OCI-LY7 (cell line): ENCODE data around the gene B3GLCT. TPM values are rescaled to one million over a fixed set of nuclear protein-coding genes. Genes with fewer than 3 reads are reported as not detected.

ENCODE experiments used
- BruUV-seq: library from RNA; stranded (reverse); fragments of 400-500 nt; replicated peaks from 2 replicates; lab custom pipeline; 2021; lab: Mats Ljungman, UMichigan
- CTCF ChIA-PET: fragments of 300-600 bp; sonication (Branson Sonifier 250); formaldehyde crosslinking; loops from one replicate; lab custom pipeline; 2022; ENCODE audit warnings: antibody characterized with exemption; ENCODE audit not compliant: unreplicated experiment; lab: Charles Lee
- POLR2A ChIA-PET: fragments of 300-600 bp; sonication (Branson Sonifier 250); formaldehyde crosslinking; loops from one replicate; lab custom pipeline; 2022; ENCODE audit warnings: antibody characterized with exemption; lab: Charles Lee
- DNase-seq: peaks from one replicate; pipeline ENCODE4 v3.0.0-alpha.2; 2015; ENCODE audit warnings: low spot score
- H2AFZ ChIP-seq: fragments of 200-600 bp; sonication (generic), shearing (Covaris generic); 2 replicates; pipeline ENCODE4 v1.6.1; 2014; ENCODE audit warnings: mild to moderate bottlenecking, antibody characterized with exemption, low read length, moderate library complexity
- H3K27ac ChIP-seq: fragments of 200-600 bp; sonication (generic); 2 replicates; pipeline ENCODE4 v1.5.1; 2014; ENCODE audit warnings: mixed run types, low read depth, mild to moderate bottlenecking, moderate library complexity, low read length, inconsistent platforms; ENCODE audit not compliant: poor library complexity, severe bottlenecking
- H3K36me3 ChIP-seq: fragments of 200-600 bp; sonication (generic); 2 replicates; pipeline ENCODE4 v1.6.1; 2014; ENCODE audit warnings: mild to moderate bottlenecking, antibody characterized with exemption, low read length, moderate library complexity, mixed read lengths; ENCODE audit not compliant: insufficient read depth
- H3K4me1 ChIP-seq: fragments of 200-600 bp; sonication (generic); 2 replicates; pipeline ENCODE4 v1.5.1; 2014; ENCODE audit warnings: mild to moderate bottlenecking, low read length; ENCODE audit not compliant: insufficient read depth, poor library complexity, severe bottlenecking
- H3K4me2 ChIP-seq: fragments of 200-600 bp; sonication (generic); 2 replicates; pipeline ENCODE4 v1.6.1; 2014; ENCODE audit warnings: mild to moderate bottlenecking, low read length
- H3K4me3 ChIP-seq: fragments of 200-600 bp; sonication (generic); 2 replicates; pipeline ENCODE4 v1.5.1; 2014; ENCODE audit warnings: mild to moderate bottlenecking, low read depth, low read length; ENCODE audit not compliant: poor library complexity, severe bottlenecking
- H3K79me2 ChIP-seq: fragments of 200-600 bp; sonication (generic); 2 replicates; pipeline ENCODE4 v1.6.1; 2016; ENCODE audit warnings: low read depth, mild to moderate bottlenecking, low read length, moderate library complexity, mixed read lengths; ENCODE audit not compliant: insufficient read depth
- H3K9me2 ChIP-seq: fragments of 200-600 bp; sonication (generic); 2 replicates; pipeline ENCODE4 v1.6.1; 2016; ENCODE audit warnings: mild to moderate bottlenecking, low read length, mixed read lengths; ENCODE audit not compliant: insufficient read depth
- H3K9me3 ChIP-seq: fragments of 200-600 bp; sonication (generic); 2 replicates; pipeline ENCODE4 v1.6.1; 2014; ENCODE audit warnings: mild to moderate bottlenecking, mixed run types, low read length, mixed read lengths
- H4K20me1 ChIP-seq: fragments of 200-600 bp; sonication (generic); 2 replicates; pipeline ENCODE4 v1.6.1; 2014; ENCODE audit warnings: mild to moderate bottlenecking, antibody characterized with exemption, low read length, moderate library complexity, mixed read lengths; ENCODE audit not compliant: insufficient read depth
- CTCF ChIP-seq: fragments of 200-600 bp; sonication (generic); conservative IDR thresholded peaks from 2 replicates; pipeline ENCODE4 v1.5.1; 2014; ENCODE audit warnings: mild to moderate bottlenecking, antibody characterized with exemption, low read length, moderate library complexity, mixed read lengths
- EZH2phosphoT487 ChIP-seq: fragments of 200-600 bp; sonication (generic); IDR thresholded peaks from 2 replicates; pipeline ENCODE4 v1.6.1; 2018; ENCODE audit warnings: low read depth, borderline replicate concordance, mild to moderate bottlenecking, mixed run types, antibody characterized with exemption, low read length, moderate library complexity, mixed read lengths
- intact Hi-C: fragments of 100-400 bp; cut with micrococcal nuclease; formaldehyde crosslinking; loops from one replicate; pipeline ENCODE4 v1.10.0; 2022; ENCODE audit not compliant: unreplicated experiment
- total RNA-seq, 2 experiments: library from RNA; depleted of rRNA in 1 of 2; stranded (reverse); fragments of >200 nt in 1 of 2; shearing (Covaris generic) in 1 of 2; gene quantifications; 2 replicates each; pipeline ENCODE4 v1.2.3, GENCODE V29; 2014 to 2022

The B3GLCT gene
- total RNA-seq, 2 experiments from 2014 or later, result 3.7 to 4.3 TPM

GRCh38 chr13:31160857-31161556, 38.8 kb upstream of the B3GLCT start:
- no TSS peak for BruUV-seq
- peak overlapping the region; percentile 91 for H3K4me3 ChIP-seq
- ChIA-PET POLR2A (interaction anchor here (1.0 to 2.1 kb wide), 4 partner anchors 10 to 33 kb away, joined by 4 to 9 read pairs (median 5); no protein-coding TSS in a partner anchor), CTCF (interaction anchor here (1.0 kb wide), 1 partner anchor 87 kb away, joined by 3 read pairs; no protein-coding TSS in a partner anchor)
- no peaks in the 10 kb centered on the region for H3K9me2 ChIP-seq
- H3K9me3 ChIP-seq, result no peaks in the 10 kb centered on the region
- intact Hi-C loops, result loop anchor here (5.0 kb wide), 3 partner anchors 161 to 1156 kb away; partner anchors contain the start of genes BRCA2, USPL1 and ZAR1L
- H4K20me1 ChIP-seq, result peaks cover 34% of the 10 kb centered on the region
- no peak for TF ChIP-seq CTCF
- TF ChIP-seq EZH2phosphoT487, result no peak
- H3K36me3 ChIP-seq, result peaks cover 40% of the 10 kb centered on the region
- peak overlapping the region; percentile 58 for H3K27ac ChIP-seq
- peaks cover 54% of the 10 kb centered on the region for H3K79me2 ChIP-seq
- peak overlapping the region; percentile 87 for H3K4me2 ChIP-seq
- peaks cover 27% of the 10 kb centered on the region for H3K4me1 ChIP-seq
- H2AFZ ChIP-seq, result peak overlapping the region; percentile 96; the same call in 1 of the 2 replicates
- DNase-seq, result peak; percentile 87

GRCh38 chr13:31161557-31162150, 38.1 kb upstream of the B3GLCT start, which contains the start of gene HSPH1:
Gene HSPH1, minus strand, starts transcription at chr13:31161904. Its CDS starts 322 bp downstream, at chr13:31161582.
- BruUV-seq, result no TSS peak
- POLR2A ChIA-PET, result interaction anchor here (1.0 kb wide), 1 partner anchor 38 kb away, joined by 3 read pairs; the partner anchor contains the start of gene B3GLCT
- peaks cover 34% of the 10 kb centered on the region for H4K20me1 ChIP-seq
- intact Hi-C loops, result loop anchor here (1.0 to 5.0 kb wide), 5 partner anchors 39 to 1156 kb away; partner anchors contain the start of genes BRCA2, USPL1 and ZAR1L
- peaks cover 50% of the 10 kb centered on the region for H3K79me2 ChIP-seq
- peak within 1 kb of the TSS; percentile 91 for H3K4me3 ChIP-seq
- TF ChIP-seq CTCF (peak; percentile 45), EZH2phosphoT487 (no peak)
- H3K27ac ChIP-seq, result peak within 1 kb of the TSS; percentile 58
- no peaks in the 10 kb centered on the region for H3K9me3 ChIP-seq
- peak within 1 kb of the TSS; percentile 96 for H2AFZ ChIP-seq
- peaks cover 27% of the 10 kb centered on the region for H3K4me1 ChIP-seq
- CTCF ChIA-PET, result no interaction called here
- H3K36me3 ChIP-seq, result peaks cover 37% of the 10 kb centered on the region
- peak; percentile 99 for DNase-seq
- peak within 1 kb of the TSS; percentile 87 for H3K4me2 ChIP-seq
- H3K9me2 ChIP-seq, result no peaks in the 10 kb centered on the region
